Progenitor cell of endocrine pancreas (in vitro differentiated cells): ENCODE data around the gene PRKCG. TPM values are rescaled to one million over a fixed set of nuclear protein-coding genes. Genes with fewer than 3 reads are reported as not detected.

ENCODE experiments used
- DNase-seq: peaks from one replicate; pipeline ENCODE4 v3.0.0; 2021; ENCODE audit warnings: low spot score; ENCODE audit not compliant: unreplicated experiment
- H3K27ac Mint-ChIP-seq: 2 replicates; pipeline ENCODE4 v1.8.0; 2021; ENCODE audit warnings: mild to moderate bottlenecking, moderate library complexity, mixed read lengths
- H3K27me3 Mint-ChIP-seq: 2 replicates; pipeline ENCODE4 v1.8.0; 2021; ENCODE audit warnings: mixed read lengths
- H3K36me3 Mint-ChIP-seq: 2 replicates; pipeline ENCODE4 v1.8.0; 2022; ENCODE audit warnings: mixed read lengths; ENCODE audit not compliant: insufficient read depth
- H3K4me1 Mint-ChIP-seq: 2 replicates; pipeline ENCODE4 v1.8.0; 2021; ENCODE audit warnings: low read depth, mixed read lengths
- H3K4me3 Mint-ChIP-seq: 2 replicates; pipeline ENCODE4 v1.8.0; 2021; ENCODE audit warnings: low read depth, mild to moderate bottlenecking, moderate library complexity, mixed read lengths
- H3K9me3 Mint-ChIP-seq: 2 replicates; pipeline ENCODE4 v1.8.0; 2021; ENCODE audit warnings: low read depth, mixed read lengths
- CTCF ChIP-seq: fragments of 200-600 bp; sonication (generic); IDR thresholded peaks from one replicate; pipeline ENCODE4 v1.5.0; 2021; ENCODE audit warnings: antibody characterized with exemption, mild to moderate bottlenecking; ENCODE audit not compliant: unreplicated experiment
- total RNA-seq: library from RNA; stranded (reverse); gene quantifications from 2 replicates; pipeline ENCODE4 v1.2.1, GENCODE V29; 2021

Gene PRKCG
- total RNA-seq, 1 donor from 2014 or later = 8.4 TPM

GRCh38 chr19:53875602-53876325, 6.2 kb upstream of the PRKCG start:
- TF ChIP-seq CTCF = no peak
- Mint-ChIP-seq H3K9me3 (no peaks in the 10 kb centered on the region), H3K27ac (no peak overlapping the region), H3K4me3 (no peak overlapping the region), H3K36me3 (peaks cover 19% of the 10 kb centered on the region), H3K4me1 (peaks cover 13% of the 10 kb centered on the region), H3K27me3 (no peaks in the 10 kb centered on the region)
- no peak for DNase-seq

DNA sequence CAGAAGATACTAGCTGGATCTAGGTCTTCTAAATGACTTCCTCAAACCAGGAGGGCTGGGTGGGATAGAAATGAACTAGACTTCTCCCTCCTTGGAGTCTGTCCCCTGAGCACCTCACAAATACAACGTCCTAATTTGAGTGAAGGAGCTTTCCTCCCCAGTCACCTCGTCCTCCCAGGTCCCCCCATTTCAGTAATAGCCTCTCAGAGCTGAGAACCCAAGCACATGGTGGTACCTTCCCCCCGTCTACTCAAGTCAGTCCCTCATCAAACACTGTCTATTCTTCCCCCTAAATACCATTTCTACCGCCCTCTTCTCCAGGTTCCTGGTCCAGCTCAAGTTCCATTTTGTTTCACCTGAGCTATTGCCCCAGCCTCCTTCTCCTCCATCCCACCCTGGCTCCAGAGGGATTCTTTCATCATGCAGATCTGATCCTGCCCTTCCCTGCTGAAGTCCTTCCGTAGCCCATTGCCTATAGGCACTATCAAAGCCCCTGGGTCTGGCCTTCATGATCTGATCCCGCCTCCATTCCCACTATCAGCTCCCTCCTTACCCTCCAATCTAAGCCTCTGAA, 5.3 kb upstream of the PRKCG start:
- H3K27ac Mint-ChIP-seq = peak overlapping the region; percentile 53
- H3K36me3 Mint-ChIP-seq = peaks cover 13% of the 10 kb centered on the region

GRCh38 chr19:53877361-53877766, 4.6 kb upstream of the PRKCG start:
- H3K27ac Mint-ChIP-seq = peak overlapping the region; percentile 31
- no peak for DNase-seq
- H3K9me3 Mint-ChIP-seq = no peaks in the 10 kb centered on the region
- peak overlapping the region; percentile 11 for H3K4me3 Mint-ChIP-seq
- peaks cover 4% of the 10 kb centered on the region for H3K4me1 Mint-ChIP-seq
- H3K27me3 Mint-ChIP-seq = no peaks in the 10 kb centered on the region
- TF ChIP-seq CTCF = no peak
- H3K36me3 Mint-ChIP-seq = peaks cover 13% of the 10 kb centered on the region

More for the DNA sequence above, 5.3 kb upstream of the PRKCG start:
- no peak for TF ChIP-seq CTCF
- Mint-ChIP-seq H3K4me3 (no peak overlapping the region), H3K9me3 (no peaks in the 10 kb centered on the region), H3K4me1 (peaks cover 4% of the 10 kb centered on the region), H3K27me3 (no peaks in the 10 kb centered on the region)
- DNase-seq = no peak

DNA sequence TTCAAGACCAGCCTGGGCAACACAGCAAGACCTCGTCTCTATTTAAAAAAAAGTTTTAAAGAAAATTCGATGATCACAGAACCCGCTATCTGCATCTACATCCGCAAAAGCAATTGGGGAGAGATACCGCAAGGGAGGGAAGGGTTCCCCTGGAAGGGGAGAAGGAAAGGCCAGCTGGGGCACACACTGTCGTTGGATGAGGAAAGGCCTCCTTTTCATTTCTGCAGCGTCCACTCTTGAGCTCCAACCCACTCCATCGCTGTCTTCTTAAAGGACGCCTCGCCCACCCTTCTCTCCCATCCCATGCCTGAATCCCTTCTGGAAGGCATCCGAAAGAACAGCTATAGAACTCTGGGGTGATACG, 3.2 kb upstream of the PRKCG start:
- Mint-ChIP-seq H3K27me3 (peaks cover 8% of the 10 kb centered on the region), H3K27ac (peak overlapping the region; percentile 68), H3K9me3 (no peaks in the 10 kb centered on the region), H3K36me3 (peaks cover 8% of the 10 kb centered on the region), H3K4me3 (no peak overlapping the region), H3K4me1 (peaks cover 7% of the 10 kb centered on the region)
- no peak for DNase-seq
- TF ChIP-seq CTCF = no peak

DNA sequence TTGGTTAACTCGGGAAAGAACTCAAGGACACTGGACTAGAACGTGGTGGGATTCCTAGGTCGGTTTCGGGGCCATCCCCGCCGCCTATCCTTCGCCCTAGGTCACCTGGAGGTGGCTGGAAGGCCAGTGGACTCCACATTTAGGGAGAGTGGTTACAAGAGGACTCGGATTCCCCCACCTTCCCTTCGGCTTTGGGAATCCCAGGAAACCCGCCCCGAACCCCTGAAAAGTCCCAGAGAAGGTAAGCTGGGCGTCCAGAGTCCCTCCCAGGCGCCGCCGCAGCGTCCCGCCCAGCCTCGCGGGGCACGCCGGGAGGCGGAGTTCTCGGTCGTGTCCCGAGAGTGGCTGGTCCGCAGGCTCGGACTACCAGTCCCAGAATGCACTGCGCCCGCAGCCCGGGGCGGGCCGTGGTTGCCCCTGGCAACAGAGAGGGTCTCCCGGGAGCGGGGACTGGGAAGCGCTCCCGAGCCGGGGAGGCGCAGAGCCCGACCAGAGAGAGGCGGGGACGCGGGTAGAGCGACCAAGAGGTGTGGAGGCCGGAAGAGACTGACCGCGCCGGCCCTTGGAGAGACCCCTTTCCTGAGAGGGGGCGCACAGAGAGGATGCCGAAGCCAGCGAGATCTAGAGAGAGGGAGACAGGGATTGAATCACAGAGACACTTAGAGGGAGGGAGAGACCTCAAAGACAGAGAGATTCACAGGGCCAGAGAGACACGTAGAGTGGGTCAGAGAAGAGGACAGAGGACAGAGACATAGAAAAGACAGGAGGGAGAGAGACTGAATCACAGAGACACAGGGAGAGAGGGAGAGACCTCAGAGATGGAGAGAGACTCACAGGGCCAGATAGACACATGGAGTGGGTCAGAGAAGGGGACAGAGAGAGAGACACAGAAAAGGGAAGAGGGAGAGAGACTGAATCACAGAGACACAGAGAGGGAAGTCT, 2.6 kb upstream of the PRKCG start:
- H3K4me1 Mint-ChIP-seq = peaks cover 10% of the 10 kb centered on the region
- H3K9me3 Mint-ChIP-seq = no peaks in the 10 kb centered on the region
- peaks cover 14% of the 10 kb centered on the region for H3K27me3 Mint-ChIP-seq

More for the DNA sequence above, 2.6 kb upstream of the PRKCG start:
- H3K27ac Mint-ChIP-seq = peak overlapping the region; percentile 68
- peak; percentile 100 for DNase-seq
- no peak overlapping the region for H3K4me3 Mint-ChIP-seq
- peaks cover 5% of the 10 kb centered on the region for H3K36me3 Mint-ChIP-seq
- TF ChIP-seq CTCF = no peak
